ENCODE measurements around the gene NOL4.
"Not testable (repeated sequence)": the region's sequence is repeated elsewhere in the genome, so short reads cannot be mapped to it uniquely, and the experiment has no call there.

Gene NOL4

GRCh38 chr18:34224423-34225217 is at the start of gene NOL4:
Gene NOL4, minus strand, starts transcription at chr18:34224913. Its CDS starts 1,660 bp downstream, at chr18:34223253.
- DNase-seq (ENCODE audit: low read depth): no peak

- DNase-seq (ENCODE audit: low read depth): not testable (repeated sequence)
Observed at GRCh38 chr18:34266029-34266428, 41.3 kb upstream of the NOL4 start.

- DNase-seq (ENCODE audit: low read depth): no peak
Observed at GRCh38 chr18:34261865-34262780, 37.4 kb upstream of the NOL4 start.

GRCh38 chr18:34258176-34258575 is 33.5 kb upstream of the NOL4 start:
- DNase-seq (ENCODE audit: low read depth): no peak

- DNase-seq (ENCODE audit: low read depth): no peak
Observed at GRCh38 chr18:34251919-34252318, 27.2 kb upstream of the NOL4 start.

GRCh38 chr18:34248727-34249126 is 24.0 kb upstream of the NOL4 start:
- no peak for DNase-seq (ENCODE audit: low read depth)

- no peak for DNase-seq (ENCODE audit: low read depth)
Observed at GRCh38 chr18:34242739-34243138, 18.0 kb upstream of the NOL4 start.

GRCh38 chr18:34233781-34234388 is 9.2 kb upstream of the NOL4 start:
- DNase-seq (ENCODE audit: low read depth): not testable (repeated sequence)

- no peak for DNase-seq (ENCODE audit: low read depth)
Observed at GRCh38 chr18:34225218-34225553, 473 bp upstream of the NOL4 start.

GRCh38 chr18:34223893-34224422 is 755 bp downstream of the NOL4 start:
- no peak for DNase-seq (ENCODE audit: low read depth)

GRCh38 chr18:34223164-34223892 is 1.4 kb downstream of the NOL4 start:
- no peak for DNase-seq (ENCODE audit: low read depth)

- no peak for DNase-seq (ENCODE audit: low read depth)
Observed at GRCh38 chr18:34222307-34223163, 2.2 kb downstream of the NOL4 start.

- no peak for DNase-seq (ENCODE audit: low read depth)
Observed at GRCh38 chr18:34221971-34222306, 2.8 kb downstream of the NOL4 start.

GRCh38 chr18:34220081-34220815 is 4.5 kb downstream of the NOL4 start:
- DNase-seq (ENCODE audit: low read depth): no peak

GRCh38 chr18:34219651-34220050 is 5.1 kb downstream of the NOL4 start:
- no peak for DNase-seq (ENCODE audit: low read depth)

GRCh38 chr18:34212511-34212910 is 12.2 kb downstream of the NOL4 start:
- no peak for DNase-seq (ENCODE audit: low read depth)

GRCh38 chr18:34207344-34207851 is 17.3 kb downstream of the NOL4 start:
- no peak for DNase-seq (ENCODE audit: low read depth)

GRCh38 chr18:34203866-34204265 is 20.8 kb downstream of the NOL4 start:
- no peak for DNase-seq (ENCODE audit: low read depth)

GRCh38 chr18:34196256-34196655 is 28.5 kb downstream of the NOL4 start:
- no peak for DNase-seq (ENCODE audit: low read depth)

- no peak for DNase-seq (ENCODE audit: low read depth)
Observed at GRCh38 chr18:34194239-34194638, 30.5 kb downstream of the NOL4 start.
